Urothelium cell line (cell line): ENCODE results near the gene UBE2E1.

Experiments used
- DNase-seq: peaks from one replicate; pipeline ENCODE4 v3.0.0; 2011; ENCODE audit warnings: low spot score, mixed read lengths
- FAIRE-seq: peaks from 2 replicates; lab custom pipeline; 2011; peaks lifted over from hg19 to GRCh38; lab: Jason Lieb, UNC

UBE2E1 gene

DNA sequence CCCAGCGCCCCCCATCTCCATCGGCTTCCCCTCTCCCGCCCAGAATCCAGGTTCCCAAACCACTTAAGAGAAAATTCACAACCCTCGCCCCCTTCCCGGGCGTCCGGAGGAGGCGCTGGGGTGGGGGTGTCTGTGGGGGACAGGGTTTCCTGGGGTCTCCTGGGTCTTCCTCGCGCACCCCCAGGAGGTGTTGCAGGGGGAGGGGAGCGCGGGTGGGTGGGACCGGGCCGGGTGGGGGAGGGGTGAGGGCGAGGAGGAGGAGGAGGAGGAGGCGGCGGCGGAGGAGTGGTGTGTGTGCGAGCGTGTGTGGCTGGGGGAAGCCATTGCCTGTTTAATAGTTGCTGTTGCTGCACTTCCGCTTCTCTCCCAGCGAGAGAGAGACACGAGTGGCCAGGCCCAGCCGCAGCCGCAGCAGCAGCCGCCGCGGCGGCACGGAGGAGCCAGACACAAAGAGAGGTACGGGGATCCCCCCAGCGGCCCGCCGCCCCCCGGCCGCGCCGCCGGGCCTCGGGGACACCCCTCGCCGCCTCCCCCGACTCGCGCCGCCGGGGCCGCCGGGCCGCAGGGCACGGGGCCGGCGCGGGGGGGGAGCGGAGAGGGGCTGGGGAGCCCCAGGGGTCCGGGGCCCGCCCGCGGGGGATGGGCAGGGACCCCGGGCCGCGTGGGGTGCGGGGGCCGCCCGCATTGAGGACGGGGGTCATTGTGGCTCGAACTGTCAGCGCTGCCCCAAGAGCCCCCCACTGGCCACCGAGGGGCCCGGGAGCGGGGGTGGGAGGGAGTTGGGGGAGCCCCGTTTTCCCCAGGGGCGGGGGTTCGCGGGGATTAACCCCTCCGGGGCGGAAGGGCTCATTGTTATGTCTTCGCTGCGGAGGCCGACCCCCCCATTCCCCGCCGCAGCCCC lies at the start of gene UBE2E1:
TSS of gene UBE2E1 (plus strand) at position 323 of the 901 bp plus-strand sequence. CDS start 1,315 bp downstream, outside the sequence.
- FAIRE-seq (peak; percentile 52), DNase-seq (peak; percentile 81)

DNA sequence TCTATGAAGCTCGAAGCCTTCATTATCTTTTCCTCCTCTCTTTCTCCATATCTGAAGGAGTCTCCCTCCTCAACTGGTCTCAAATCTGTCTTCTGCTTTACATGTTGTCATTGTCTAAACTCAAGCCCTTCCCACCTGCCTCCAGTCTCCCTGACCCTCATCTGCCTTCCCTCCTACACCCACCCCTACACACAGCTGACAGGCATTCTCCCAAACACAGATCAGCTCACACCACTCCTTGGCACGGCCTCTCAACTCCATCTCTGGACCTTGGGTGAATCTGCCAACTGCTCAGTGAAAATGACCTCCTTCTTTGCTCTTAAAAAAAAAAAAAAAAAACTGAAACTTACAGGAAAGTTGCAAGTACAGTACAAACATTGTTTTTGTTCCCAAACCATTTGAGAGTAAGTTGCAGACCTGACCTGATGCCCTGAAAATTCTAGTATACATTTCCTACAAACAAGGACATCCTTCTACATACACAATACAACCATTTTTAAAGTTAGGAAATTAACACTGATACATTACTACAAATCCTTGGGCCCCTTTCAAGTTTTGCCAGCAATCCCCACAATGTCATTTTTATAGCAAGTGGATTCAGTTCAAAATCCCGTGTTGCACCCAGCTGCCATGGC lies 49.4 kb upstream of the UBE2E1 start:
- DNase-seq = no peak
- no peak for FAIRE-seq

DNA sequence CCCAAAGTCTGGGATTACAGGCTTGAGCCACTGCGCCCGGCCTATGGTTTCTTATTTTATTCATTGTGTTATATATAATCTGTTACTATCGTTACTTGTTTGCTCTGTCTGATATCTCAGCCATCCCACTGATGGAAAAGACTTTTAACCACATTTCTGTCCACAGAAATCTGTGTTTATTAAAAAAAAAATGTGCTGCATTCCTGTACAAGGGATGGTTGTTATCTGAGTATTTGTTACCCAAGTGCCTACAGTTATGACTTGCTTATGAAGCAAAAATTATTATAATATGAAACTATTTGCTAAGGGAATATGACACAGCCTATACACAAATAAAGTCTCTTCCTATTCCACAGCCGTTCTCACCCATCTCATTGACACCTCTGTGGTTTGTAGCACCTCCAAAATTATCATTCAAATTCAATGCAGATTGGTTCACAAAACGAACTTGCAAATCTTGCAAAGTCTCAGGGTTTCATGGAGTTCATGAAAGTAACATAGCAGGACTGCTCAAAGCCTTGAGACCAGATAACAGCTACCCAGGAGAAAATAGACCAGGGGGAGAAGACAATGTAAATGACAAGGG lies 47.4 kb upstream of the UBE2E1 start:
- FAIRE-seq (no peak), DNase-seq (no peak)

DNA sequence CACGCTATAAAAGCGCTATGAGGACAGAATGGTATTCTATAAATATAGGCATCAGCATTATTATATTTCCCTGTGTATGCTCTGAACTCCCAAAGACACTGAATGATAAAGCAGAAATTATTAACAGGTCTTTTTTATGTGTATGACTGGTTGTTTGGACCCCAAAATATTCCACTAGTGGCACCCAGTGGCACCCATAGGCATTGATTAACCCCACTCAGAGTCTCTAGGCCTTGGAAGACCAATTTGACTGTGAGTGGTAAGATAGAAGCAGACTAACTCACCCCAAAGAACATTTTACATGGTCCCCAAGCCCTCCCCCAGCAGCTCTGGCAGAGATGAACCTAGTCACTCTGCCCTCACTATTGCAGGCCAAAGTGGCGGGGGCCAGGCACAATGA lies 45.4 kb upstream of the UBE2E1 start:
- no peak for FAIRE-seq
- DNase-seq = no peak

DNA sequence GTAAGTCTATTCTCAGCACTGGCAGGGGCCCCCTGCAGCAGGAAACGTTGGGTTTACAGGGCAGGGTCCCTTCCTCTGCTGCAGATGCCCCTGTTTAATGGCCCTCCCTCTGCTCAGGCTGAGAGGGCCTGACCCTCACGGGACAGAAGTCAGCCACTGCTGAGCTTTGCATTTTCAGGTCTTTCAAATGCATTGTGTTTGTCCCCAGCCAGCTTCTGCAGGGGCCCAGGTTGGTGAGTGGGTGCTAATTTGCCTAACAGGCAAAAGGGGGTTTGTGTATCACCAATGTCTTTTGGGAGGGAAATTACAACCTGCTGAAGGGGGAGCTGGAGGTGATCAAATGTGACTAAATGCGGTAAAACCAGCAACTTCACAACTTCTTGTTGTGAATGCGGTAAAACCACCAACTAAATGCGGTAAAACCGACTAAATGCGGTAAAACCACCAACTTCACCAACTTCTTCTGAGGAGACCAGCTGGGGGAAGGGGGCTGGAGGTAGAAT lies 44.8 kb upstream of the UBE2E1 start:
- no peak for DNase-seq
- no peak for FAIRE-seq

DNA sequence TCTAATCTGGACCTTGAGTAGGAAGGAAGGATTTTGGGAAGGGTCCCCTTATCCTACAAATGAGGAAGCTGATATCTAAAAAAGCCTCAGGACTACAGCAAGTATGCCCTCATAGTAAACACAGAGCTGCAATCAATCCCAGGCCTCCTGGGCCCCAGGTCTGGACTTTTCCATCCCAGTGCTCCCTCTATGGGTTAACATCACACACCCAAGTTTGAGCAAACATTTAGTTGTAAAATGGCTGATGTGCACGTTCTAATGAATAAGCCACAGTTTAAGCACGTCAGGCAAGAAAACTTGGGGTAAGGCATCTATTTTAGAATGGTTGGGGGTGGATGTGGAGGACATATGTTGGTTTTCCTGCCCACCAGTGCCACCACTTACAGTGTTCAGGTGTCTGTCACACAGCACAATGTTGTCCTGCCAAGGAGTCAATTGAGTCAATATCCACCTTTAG lies 44.3 kb upstream of the UBE2E1 start:
- peak; percentile 45 for DNase-seq
- no peak for FAIRE-seq

DNA sequence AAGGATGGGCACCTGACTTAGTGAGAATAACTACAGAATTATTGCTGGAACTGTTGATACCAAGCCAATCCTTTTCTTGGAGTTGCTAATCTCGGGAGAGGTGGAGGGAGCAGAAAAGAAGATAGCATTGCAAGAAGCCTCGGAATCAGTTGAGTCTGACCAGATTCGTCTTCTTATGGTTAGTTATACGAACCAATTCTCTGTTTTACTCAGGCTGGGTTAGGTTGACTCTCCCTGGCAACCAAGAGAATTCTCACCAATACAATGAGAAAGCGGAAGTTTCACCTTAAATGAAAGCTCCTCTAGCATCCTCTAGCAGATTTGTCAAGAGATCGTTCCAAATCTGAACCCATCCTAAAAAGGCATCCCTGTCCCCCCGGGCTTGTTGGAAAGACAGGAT lies 43.5 kb upstream of the UBE2E1 start:
- DNase-seq = no peak

DNA sequence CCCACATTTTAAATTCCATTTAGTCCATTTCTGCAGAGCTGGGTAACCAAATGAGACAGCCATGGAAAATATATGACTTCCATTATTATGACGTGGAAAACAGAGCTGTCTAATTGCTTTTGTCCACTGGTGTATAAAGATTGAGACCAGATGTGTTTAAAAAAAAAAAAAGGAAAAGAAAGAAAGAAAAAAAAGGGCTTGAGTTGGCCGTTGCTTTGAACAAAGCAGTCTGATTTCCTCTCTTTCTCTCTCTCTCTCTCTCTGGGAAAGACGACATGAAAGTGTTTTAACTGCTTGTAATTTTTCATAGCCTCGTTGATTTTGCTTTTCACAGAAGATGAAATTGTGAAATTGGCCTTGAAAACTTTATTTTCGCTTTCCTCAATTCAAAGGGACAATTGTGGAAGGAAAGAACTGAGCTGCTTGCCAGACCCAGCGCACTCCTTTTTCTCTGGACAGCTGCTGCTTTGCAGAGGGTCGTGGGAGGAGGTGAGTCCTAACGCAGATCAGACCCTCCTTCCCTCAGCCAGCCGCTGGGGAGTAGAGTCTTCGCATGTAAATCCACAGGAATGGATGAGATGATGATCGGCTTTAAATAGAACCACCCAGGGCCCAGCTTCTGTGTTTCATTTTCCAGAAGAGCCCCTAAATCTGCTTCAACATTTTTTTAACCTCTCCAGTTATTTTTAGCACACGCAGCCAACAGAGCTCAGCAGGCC lies 42.8 kb upstream of the UBE2E1 start:
- FAIRE-seq = no peak
- DNase-seq = no peak

More for the DNA sequence above, 43.5 kb upstream of the UBE2E1 start:
- no peak for FAIRE-seq

DNA sequence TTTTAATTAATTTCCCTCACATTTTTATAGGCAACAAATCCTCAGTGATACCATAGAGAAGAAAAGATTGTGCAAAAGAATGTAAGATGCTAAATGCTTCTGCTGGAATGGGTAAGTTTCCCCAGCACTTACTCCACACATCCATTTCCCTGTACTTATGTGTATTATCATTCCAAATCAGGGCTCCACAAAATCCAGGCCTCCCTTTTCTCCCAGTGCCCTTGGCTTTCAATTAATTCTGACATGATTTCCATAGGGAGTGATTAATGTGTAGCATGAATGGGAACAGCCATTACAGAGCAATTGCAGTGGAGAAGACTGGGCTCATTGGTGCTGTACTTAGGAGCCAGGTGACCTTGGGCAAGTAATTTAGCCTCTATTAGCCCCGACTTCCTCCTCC lies 41.3 kb upstream of the UBE2E1 start:
- FAIRE-seq = no peak

DNA sequence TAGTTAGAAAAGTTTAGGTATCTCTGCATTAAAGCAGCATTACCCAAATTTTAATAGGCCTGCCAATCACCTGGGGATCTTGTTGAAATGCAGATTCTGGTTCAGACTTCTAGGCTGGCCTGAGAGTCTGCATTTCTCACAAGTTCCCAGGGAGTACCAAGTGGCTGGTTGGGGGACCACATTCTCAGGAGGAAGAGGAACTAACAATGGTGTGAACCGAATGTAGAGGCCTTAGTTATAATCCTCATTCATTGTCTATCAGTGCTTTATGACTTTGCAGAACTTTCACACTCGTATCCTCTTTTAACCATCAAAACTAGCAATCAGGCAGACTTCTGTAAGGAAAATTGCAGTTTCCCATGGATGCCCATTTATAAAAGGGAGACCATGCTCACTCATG lies 38.2 kb upstream of the UBE2E1 start:
- no peak for DNase-seq
- FAIRE-seq = no peak

More for the DNA sequence above, 41.3 kb upstream of the UBE2E1 start:
- DNase-seq = no peak

DNA sequence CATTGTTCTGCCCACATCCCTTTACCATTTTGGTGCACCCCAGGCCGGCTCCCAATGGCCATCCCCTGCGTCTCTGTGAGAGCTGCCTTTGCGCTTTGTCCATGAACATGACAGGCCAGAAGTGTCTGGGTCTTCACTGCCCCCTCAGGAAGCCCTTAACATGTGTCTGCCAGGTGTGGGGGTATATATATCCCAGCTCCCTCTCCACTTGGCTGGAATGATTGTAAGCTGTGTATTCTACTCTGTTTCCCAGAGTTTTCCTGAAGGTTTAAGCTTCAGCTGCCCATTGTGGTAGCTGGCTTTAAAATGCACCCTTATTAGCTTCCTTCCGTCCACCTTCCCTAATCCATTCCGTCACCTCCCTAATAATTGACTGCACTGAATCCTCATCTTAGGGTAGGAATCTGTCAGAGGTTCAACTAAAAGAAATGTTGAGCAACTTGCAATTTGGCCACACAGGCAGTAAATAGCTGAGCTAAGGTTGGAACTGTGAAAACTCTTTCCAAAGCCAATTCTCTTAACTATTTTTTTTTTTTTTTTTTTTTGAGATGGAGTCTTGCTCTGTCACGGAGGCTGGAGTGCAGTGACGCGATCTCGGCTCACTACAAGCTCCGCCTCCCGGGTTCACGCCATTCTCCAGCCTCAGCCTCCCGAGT lies 30.4 kb upstream of the UBE2E1 start:
- no peak for FAIRE-seq
- DNase-seq = no peak

DNA sequence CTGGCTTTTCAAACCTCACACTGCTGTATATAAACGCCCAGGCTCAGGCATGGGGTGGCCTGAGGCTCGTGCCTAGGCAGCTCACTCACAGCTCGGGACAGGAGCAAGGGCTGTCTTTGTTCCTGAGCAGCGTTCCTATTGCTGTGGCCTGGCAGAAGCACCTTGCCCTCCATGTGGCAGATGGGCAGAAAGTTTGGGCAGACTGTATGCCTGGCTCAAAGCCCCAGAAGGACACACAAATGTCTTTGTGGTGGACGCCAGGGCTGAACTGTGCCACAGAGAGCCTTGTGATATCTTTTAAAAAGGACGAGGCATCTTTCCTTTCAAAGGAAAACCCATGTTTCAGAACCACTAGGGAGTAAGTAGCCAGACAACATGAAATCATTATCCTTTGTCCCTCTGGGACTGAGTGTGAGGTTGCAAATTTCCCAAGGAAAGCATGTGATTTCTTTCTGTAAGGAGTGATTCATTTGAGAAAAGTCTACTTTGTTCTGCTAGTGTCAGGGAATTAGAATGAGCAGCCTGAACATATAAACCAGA lies 29.3 kb upstream of the UBE2E1 start:
- no peak for DNase-seq

DNA sequence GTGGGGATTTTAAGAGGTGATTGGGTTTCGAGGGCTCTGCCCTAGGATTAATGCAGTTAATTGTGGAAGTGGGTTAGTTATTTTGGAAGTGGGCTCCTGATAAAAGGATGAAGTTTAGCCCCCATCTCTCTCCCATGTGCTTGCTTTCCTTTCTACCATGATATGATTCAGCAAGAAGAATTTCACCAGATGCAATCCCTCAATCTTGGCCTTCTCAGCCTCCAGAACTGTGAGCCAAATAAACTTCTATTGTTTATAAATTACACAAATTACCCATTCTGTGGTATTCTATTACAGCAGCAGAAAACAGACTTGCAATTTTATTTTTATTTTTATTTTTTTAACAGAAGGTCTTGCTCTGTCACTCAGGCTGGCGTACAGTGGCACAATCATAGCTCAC lies 27.3 kb upstream of the UBE2E1 start:
- FAIRE-seq (no peak), DNase-seq (no peak)

More for the DNA sequence above, 29.3 kb upstream of the UBE2E1 start:
- FAIRE-seq = no peak

DNA sequence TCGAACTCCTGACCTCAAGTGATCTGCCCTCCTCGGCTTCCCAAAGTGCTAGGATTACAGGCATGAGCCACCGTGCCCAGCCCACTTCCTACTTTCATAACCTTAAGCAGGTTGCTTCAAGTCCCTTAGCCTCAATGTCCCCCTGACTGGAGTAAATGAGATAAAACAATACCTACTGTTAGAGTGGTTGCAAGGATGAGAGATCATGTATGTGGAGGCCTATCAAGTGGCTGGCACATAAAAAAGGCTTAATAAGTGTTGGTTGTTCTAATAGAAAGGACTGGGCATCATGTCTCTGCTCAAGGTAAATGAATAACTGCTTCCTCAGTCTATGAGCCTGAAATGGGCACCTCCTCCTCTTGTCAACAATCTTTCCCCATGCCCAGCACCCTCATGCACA lies 25.9 kb upstream of the UBE2E1 start:
- FAIRE-seq = no peak
- DNase-seq = no peak

DNA sequence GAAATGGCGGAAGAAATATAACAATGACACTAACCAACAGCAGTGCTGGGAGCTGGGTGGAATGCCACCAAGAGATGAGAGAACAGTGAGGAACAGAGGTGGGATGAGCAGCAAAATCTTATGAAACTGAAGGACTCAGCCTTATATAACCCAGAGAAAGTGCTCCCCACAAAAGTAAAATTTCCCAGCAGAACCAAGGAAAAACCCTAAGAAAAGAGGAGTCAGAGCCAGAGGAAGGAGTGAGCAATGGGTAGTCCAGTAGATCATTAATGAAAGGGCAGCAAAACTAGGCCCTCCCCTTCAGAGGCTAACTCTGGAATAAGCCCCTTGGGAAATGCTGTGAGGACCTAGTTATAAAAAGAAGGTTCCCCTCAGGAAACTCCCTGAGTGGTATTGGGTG lies 24.7 kb upstream of the UBE2E1 start:
- no peak for DNase-seq
- FAIRE-seq = no peak

DNA sequence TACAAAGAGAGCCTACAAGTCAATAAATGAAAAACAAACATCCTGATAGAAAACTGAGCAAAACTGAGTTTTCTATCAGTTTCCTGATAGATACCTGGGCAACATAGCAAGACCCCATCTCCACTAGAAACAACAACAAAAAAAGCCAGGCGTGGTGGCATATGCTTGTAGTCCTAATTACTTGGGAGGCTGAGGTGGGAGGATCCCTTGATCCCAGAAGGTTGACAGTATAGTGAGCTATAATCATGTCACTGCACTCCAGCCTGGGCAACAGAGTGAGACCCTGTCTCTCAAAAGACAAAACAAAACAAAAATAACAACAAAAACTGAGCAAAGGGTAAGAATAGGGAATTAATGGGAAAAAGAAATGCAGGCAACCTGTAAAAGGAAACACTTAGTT lies 23.9 kb upstream of the UBE2E1 start:
- FAIRE-seq (no peak), DNase-seq (no peak)

DNA sequence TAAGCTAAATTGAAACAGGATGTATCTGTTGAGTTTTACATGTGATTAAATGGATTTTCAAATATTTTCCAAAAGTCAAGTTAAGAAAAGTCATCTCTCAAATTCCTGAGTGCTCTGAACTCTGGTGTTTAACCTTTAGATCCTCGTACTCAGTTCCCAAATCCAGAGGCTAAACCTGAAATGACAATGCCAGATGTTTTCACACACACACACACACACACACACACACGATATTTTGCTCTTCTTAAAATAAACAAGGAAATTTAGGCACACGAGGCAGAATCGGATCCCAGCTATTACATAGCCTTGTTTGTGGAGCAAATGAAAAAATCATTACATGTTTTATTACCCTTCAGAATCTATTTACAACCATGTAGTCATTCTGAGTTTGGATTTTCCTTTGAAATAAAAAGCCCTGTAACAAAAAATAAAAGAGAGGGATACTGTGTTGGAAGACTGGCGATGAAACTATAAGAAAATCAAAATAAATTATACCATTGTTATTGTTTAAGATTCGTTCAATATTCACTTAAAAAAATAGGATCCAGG lies 20.6 kb upstream of the UBE2E1 start:
- DNase-seq = no peak
- no peak for FAIRE-seq

DNA sequence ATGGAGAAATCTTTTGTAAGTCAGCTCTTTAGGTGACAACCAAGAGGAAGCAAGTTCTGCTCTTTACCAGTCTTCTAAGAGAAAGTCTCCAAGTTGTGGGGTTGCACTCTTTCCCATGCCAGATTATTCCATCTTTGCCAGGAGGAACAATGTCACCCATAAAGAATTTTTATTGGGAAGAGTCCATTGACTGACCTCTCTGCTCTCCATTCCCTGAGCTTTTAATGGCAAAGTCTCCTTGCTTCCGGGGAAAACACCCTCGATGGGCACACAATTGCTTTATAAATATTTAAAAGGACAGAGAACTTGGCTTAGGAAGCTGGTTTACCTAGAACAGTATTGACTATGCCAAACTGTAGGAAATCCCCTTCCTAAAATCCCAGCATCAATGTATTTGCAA lies 19.9 kb upstream of the UBE2E1 start:
- DNase-seq = no peak
- no peak for FAIRE-seq

DNA sequence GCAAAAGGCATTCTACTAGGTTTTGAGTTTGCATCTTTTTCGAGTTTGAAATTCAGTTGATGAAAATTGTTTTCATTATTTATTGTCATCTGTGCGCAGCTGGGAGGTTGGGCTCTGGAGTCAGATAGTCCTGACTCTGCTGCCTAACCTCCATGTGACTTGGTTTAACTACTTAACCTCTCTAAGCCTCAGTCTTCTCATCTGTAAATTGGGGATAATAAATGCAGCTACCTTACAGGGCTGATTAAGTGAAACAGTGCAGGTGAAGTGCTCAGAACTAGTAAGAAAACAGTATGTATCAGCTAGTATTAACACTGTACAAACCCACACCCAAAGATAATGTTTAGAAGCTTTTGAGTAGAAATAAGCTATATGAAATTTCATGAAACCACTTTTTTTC lies 14.1 kb upstream of the UBE2E1 start:
- DNase-seq (no peak), FAIRE-seq (no peak)
